Measurements from ENCODE around the gene HOXD4. TPM values are rescaled to one million over a fixed set of nuclear protein-coding genes. Genes with fewer than 3 reads are reported as not detected.

The HOXD4 gene
- total and polyA plus RNA-seq, 2 experiments from 2014 or later: 1.4 to 2.5 TPM

DNA sequence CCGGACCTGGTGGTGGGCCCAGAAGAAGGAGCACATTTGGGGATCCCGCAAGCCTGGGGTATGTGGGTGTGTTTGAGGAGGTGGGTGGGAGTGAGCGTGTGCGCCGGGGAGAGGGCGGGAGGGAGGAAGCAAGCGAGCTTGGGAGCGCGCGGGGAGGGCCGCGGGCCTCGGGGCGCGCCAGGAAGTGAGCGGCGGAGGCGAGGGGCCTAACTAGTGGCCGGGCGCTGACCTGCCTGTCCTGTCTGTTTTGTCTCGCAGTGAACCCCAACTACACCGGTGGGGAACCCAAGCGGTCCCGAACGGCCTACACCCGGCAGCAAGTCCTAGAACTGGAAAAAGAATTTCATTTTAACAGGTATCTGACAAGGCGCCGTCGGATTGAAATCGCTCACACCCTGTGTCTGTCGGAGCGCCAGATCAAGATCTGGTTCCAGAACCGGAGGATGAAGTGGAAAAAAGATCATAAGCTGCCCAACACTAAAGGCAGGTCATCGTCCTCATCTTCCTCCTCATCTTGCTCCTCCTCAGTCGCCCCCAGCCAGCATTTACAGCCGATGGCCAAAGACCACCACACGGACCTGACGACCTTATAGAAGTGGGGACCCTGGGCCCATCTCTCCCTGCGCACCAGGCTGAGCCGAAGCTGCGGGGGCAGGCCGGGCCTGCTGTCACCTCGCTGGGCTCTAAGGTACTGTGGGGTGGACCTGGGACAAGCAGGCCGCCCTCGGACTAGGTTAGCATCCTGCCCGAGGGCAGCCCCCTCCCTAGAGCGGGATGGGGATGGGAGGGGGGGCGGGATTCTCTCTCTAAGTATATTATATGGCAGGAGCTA, 1.2 kb downstream of the HOXD4 start:
- no peak for DNase-seq
- Histone ChIP-seq H2AFZ (no peak overlapping the region), H3K27me3 (replicated peaks; ENCODE audit: insufficient read depth) (no peaks in the 10 kb centered on the region), H3K9me3 (ENCODE audit: low read depth) (no peaks in the 10 kb centered on the region), H3K27ac (no peak overlapping the region), H3K4me2 (ENCODE audit: unreplicated experiment) (no peak overlapping the region), H3K36me3 (ENCODE audit: low read depth) (peaks cover 9% of the 10 kb centered on the region; the same call in 1 of the 2 replicates), H3F3A (ENCODE audit: insufficient read depth) (peaks cover 22% of the 10 kb centered on the region; the same call in 1 of the 2 replicates), H4K20me1 (ENCODE audit: insufficient read depth) (no peaks in the 10 kb centered on the region), H3K9me2 (ENCODE audit: insufficient read depth) (no peaks in the 10 kb centered on the region), H3K4me3 (no peak overlapping the region), H3K4me1 (ENCODE audit: insufficient read depth) (no peaks in the 10 kb centered on the region; the same call in 1 of the 2 replicates), H3K9ac (no peak overlapping the region), H3K79me2 (ENCODE audit: insufficient read depth) (peaks cover 41% of the 10 kb centered on the region)
- 87 to 92% methylated on average over 25 to 48 of the region's 48 CpGs for WGBS, 2 experiments (ENCODE audit: low coverage in 1 of 2, low lambda C conversion rate in 2 of 2, missing lambda C conversion rate in 2 of 2)
- TF ChIP-seq EZH2 (IDR thresholded peaks at IDR 0.05; ENCODE audit: insufficient read depth, poor library complexity, severe bottlenecking): no peak
- TF ChIP-seq EZH2phosphoT487 (IDR thresholded peaks at IDR 0.05; ENCODE audit: insufficient read depth, low read depth): no peak
- in situ Hi-C loops (cut with MboI): no loop called here

DNA sequence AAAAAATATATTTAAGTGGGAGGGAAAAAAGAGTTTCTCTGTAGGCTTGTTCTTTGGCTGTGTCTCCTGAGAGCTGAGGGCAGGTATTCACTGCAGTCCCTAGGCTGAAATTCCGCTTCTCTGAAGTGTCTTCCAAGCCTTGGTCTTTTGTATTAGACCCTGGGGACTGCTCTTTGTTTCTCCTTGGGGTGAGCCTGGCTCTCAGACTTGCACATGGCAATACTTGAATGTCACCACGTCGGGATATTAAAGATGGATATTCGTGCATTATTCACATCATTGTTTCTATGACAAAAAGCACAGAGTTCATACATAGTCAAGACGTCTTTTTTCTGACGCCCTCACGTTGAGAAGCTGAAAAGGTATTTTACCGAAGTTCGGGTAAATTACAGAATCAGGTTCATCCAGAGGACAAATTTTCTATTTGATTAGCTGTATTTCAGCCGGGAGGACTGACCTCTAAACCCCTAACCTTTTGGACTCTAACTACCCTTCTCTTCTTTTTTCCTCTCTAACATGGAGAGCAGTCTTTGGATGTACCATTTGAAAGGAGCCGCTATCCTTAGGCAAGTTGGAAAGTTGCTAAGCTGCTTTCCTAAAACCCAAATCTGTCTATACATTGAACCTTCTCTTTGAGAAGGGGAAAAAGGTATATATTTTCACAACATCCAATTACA, 3.4 kb downstream of the HOXD4 start:
- H3K27me3 ChIP-seq (replicated peaks; ENCODE audit: insufficient read depth): no peaks in the 10 kb centered on the region
- no peak overlapping the region for H3K4me3 ChIP-seq
- no peaks in the 10 kb centered on the region for H3K9me3 ChIP-seq (ENCODE audit: low read depth)
- WGBS, 2 experiments (ENCODE audit: low coverage in 1 of 2, low lambda C conversion rate in 2 of 2, missing lambda C conversion rate in 2 of 2): 96 to 97% methylated on average over 11 of the region's 11 CpGs
- H3K27ac ChIP-seq: no peak overlapping the region
- no peak overlapping the region for H3K9ac ChIP-seq
- peaks cover 22% of the 10 kb centered on the region; the same call in 1 of the 2 replicates for H3F3A ChIP-seq (ENCODE audit: insufficient read depth)
- H3K4me2 ChIP-seq (ENCODE audit: unreplicated experiment): no peak overlapping the region
- no peak for TF ChIP-seq EZH2 (IDR thresholded peaks at IDR 0.05; ENCODE audit: insufficient read depth, poor library complexity, severe bottlenecking)
- TF ChIP-seq EZH2phosphoT487 (IDR thresholded peaks at IDR 0.05; ENCODE audit: insufficient read depth, low read depth): no peak
- H3K4me1 ChIP-seq (ENCODE audit: insufficient read depth): no peaks in the 10 kb centered on the region; the same call in 1 of the 2 replicates
- H3K79me2 ChIP-seq (ENCODE audit: insufficient read depth): peaks cover 21% of the 10 kb centered on the region
- peaks cover 9% of the 10 kb centered on the region; the same call in 1 of the 2 replicates for H3K36me3 ChIP-seq (ENCODE audit: low read depth)
- H3K9me2 ChIP-seq (ENCODE audit: insufficient read depth): no peaks in the 10 kb centered on the region
- in situ Hi-C loops (cut with MboI): no loop called here
- DNase-seq: no peak
- H4K20me1 ChIP-seq (ENCODE audit: insufficient read depth): no peaks in the 10 kb centered on the region
- H2AFZ ChIP-seq: no peak overlapping the region

DNA sequence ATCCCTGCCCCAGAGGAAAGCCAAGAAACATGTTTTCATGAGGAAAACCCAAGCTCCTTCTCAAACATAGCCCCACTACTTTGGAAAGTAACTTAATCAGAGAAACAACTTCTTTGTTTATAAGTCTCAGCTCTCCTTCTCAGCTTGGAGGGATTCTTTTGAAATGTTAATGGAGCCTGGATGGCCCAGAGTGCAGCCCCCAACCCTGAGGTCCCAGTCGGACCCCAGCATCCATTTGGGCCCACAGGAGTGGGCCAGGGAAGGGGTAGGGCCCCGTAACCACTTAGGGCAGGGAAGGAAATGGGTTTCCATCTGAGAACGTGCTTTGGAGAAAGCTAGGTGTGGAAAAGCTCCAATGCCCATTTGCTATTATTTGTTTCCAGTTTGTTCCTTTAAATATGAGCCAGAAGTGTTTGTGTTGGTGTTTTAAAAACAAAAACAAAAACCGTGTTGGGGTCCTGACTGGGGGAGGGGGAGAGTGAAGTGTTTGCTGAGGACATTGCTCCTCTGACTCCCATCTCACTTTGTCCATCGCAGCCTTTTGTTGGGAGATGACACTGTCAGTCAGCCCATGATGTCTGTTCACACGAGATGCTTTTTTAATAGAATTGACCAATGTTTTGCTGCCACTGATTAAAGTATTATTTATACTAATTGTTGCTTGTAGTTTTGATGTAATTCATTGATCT, 4.2 kb downstream of the HOXD4 start:
- no peaks in the 10 kb centered on the region; the same call in 1 of the 2 replicates for H3K4me1 ChIP-seq (ENCODE audit: insufficient read depth)
- no peak overlapping the region for H2AFZ ChIP-seq
- H3K27me3 ChIP-seq (replicated peaks; ENCODE audit: insufficient read depth): no peaks in the 10 kb centered on the region
- in situ Hi-C loops (cut with MboI): no loop called here
- peaks cover 9% of the 10 kb centered on the region; the same call in 1 of the 2 replicates for H3K36me3 ChIP-seq (ENCODE audit: low read depth)
- TF ChIP-seq EZH2phosphoT487 (IDR thresholded peaks at IDR 0.05; ENCODE audit: insufficient read depth, low read depth) (no peak), EZH2 (IDR thresholded peaks at IDR 0.05; ENCODE audit: insufficient read depth, poor library complexity, severe bottlenecking) (no peak)
- no peak overlapping the region for H3K4me2 ChIP-seq (ENCODE audit: unreplicated experiment)
- H3K9me2 ChIP-seq (ENCODE audit: insufficient read depth): no peaks in the 10 kb centered on the region
- H3K79me2 ChIP-seq (ENCODE audit: insufficient read depth): peaks cover 13% of the 10 kb centered on the region
- H3F3A ChIP-seq (ENCODE audit: insufficient read depth): peaks cover 22% of the 10 kb centered on the region; the same call in 1 of the 2 replicates
- no peak overlapping the region for H3K9ac ChIP-seq
- H4K20me1 ChIP-seq (ENCODE audit: insufficient read depth): no peaks in the 10 kb centered on the region
- H3K4me3 ChIP-seq: no peak overlapping the region
- H3K9me3 ChIP-seq (ENCODE audit: low read depth): no peaks in the 10 kb centered on the region
- DNase-seq: no peak
- no peak overlapping the region for H3K27ac ChIP-seq
- WGBS, 2 experiments (ENCODE audit: low coverage in 1 of 2, low lambda C conversion rate in 2 of 2, missing lambda C conversion rate in 2 of 2): 78 to 84% methylated on average over 6 of the region's 6 CpGs

DNA sequence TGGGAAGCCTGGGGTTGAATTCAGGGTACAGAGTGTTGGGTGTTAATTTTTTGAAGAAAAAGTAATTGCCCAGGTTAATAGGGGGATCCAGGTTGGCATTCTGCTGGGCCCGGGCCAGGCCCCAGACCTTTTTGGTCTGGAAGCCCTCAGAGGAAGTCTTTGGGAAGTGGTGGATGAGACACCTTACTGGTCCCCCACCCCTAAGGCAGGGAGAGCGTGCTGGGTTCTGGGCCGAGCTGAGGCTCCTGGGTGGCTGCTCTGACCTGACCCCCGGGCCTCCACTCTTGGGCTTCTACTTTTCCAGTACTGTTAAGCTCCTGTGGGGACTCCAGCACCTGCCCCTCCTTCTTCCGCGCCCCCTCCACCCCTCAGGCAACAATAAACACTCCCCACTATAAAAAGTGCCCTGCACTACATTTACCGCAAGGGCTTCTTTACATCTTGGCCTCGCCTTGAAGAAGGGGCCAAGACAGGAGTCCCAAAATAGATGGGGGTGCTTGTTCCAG, 5.0 kb downstream of the HOXD4 start:
- peak overlapping the region; percentile 98 for H3K4me2 ChIP-seq (ENCODE audit: unreplicated experiment)

More for the DNA sequence above, 5.0 kb downstream of the HOXD4 start:
- no peak for DNase-seq
- Histone ChIP-seq H3K9ac (no peak overlapping the region), H3K27ac (no peak overlapping the region), H3K27me3 (replicated peaks; ENCODE audit: insufficient read depth) (no peaks in the 10 kb centered on the region), H3K9me2 (ENCODE audit: insufficient read depth) (no peaks in the 10 kb centered on the region), H4K20me1 (ENCODE audit: insufficient read depth) (no peaks in the 10 kb centered on the region), H2AFZ (peak overlapping the region; percentile 91; the same call in 1 of the 2 replicates), H3K9me3 (ENCODE audit: low read depth) (no peaks in the 10 kb centered on the region), H3F3A (ENCODE audit: insufficient read depth) (peaks cover 22% of the 10 kb centered on the region; the same call in 1 of the 2 replicates), H3K36me3 (ENCODE audit: low read depth) (peaks cover 9% of the 10 kb centered on the region; the same call in 1 of the 2 replicates), H3K4me1 (ENCODE audit: insufficient read depth) (no peaks in the 10 kb centered on the region; the same call in 1 of the 2 replicates), H3K4me3 (peak overlapping the region; percentile 84), H3K79me2 (ENCODE audit: insufficient read depth) (peaks cover 6% of the 10 kb centered on the region; the same call in 1 of the 2 replicates)
- WGBS, 2 experiments (ENCODE audit: low coverage in 1 of 2, low lambda C conversion rate in 2 of 2, missing lambda C conversion rate in 2 of 2): 99 to 100% methylated on average over 8 of the region's 8 CpGs
- TF ChIP-seq EZH2phosphoT487 (IDR thresholded peaks at IDR 0.05; ENCODE audit: insufficient read depth, low read depth) (no peak), EZH2 (IDR thresholded peaks at IDR 0.05; ENCODE audit: insufficient read depth, poor library complexity, severe bottlenecking) (no peak)
- in situ Hi-C loops (cut with MboI): no loop called here
